Naive thymus-derived CD4-positive, alpha-beta T cell (primary cell): ENCODE measurements around the gene WDR53. TPM values are rescaled to one million over a fixed set of nuclear protein-coding genes. Genes with fewer than 3 reads are reported as not detected.

Source experiments
- ATAC-seq: fragments of 150-1000 bp; cut with Tn5 transposase; 2 replicates; pipeline ENCODE4 v1.10.0; 2021; ENCODE audit warnings: mild to moderate bottlenecking, moderate library complexity
- CTCF ChIA-PET: fragments of 350-600 bp; sonication (Branson Sonifier 250); formaldehyde crosslinking; loops from one replicate; lab custom pipeline; 2021; ENCODE audit warnings: antibody characterized with exemption; lab: Charles Lee
- POLR2A ChIA-PET: fragments of 350-600 bp; sonication (Branson Sonifier 250); formaldehyde crosslinking; loops from one replicate; lab custom pipeline; 2021; ENCODE audit warnings: antibody characterized with exemption, inconsistent platforms; lab: Charles Lee
- DNase-seq, 9 donors: peaks; one replicate each; pipeline versions ENCODE4 v3.0.0 to v3.0.0-alpha.2; 2020 to 2022; ENCODE audit warnings: mixed read lengths in 1 of 9
- H3K27ac ChIP-seq: one replicate; pipeline ENCODE4 v1.7.0; 2013; ENCODE audit warnings: mild to moderate bottlenecking, low read depth, low read length, moderate library complexity
- H3K27me3 ChIP-seq, 2 donors: one replicate each; pipeline ENCODE4 v1.7.0; 2013; ENCODE audit warnings: low read length in 2 of 2, mild to moderate bottlenecking in 2 of 2, moderate library complexity in 2 of 2; ENCODE audit not compliant: control insufficient read depth in 2 of 2, insufficient read depth in 2 of 2
- H3K36me3 ChIP-seq, 3 experiments: 1 replicate in 2 of 3; 2 replicates in 1 of 3; pipeline ENCODE4 v1.7.0; 2013; ENCODE audit warnings: low read length in 3 of 3, mild to moderate bottlenecking in 3 of 3, moderate library complexity in 1 of 3; ENCODE audit not compliant: insufficient read depth in 3 of 3, control insufficient read depth in 2 of 3
- H3K4me1 ChIP-seq, 2 donors: one replicate each; pipeline ENCODE4 v1.7.0; 2013; ENCODE audit warnings: low read length in 2 of 2, mild to moderate bottlenecking in 2 of 2, moderate library complexity in 1 of 2; ENCODE audit not compliant: control insufficient read depth in 2 of 2, insufficient read depth in 2 of 2
- H3K4me3 ChIP-seq: 2 replicates; pipeline ENCODE4 v1.7.0; 2013; ENCODE audit warnings: mild to moderate bottlenecking, low read length
- H3K9me3 ChIP-seq, 3 experiments: 1 replicate in 2 of 3; 2 replicates in 1 of 3; pipeline ENCODE4 v1.7.0; 2013; ENCODE audit warnings: low read length in 3 of 3; ENCODE audit not compliant: control insufficient read depth in 2 of 3
- H3K27ac Mint-ChIP-seq, 9 donors: one replicate each; pipeline ENCODE4 v1.8.0; 2020 to 2022; ENCODE audit warnings: mixed read lengths in 9 of 9, mild to moderate bottlenecking in 8 of 9, moderate library complexity in 5 of 9, inconsistent platforms in 2 of 9
- H3K27me3 Mint-ChIP-seq, 5 donors: one replicate each; pipeline ENCODE4 v1.8.0; 2021 to 2022; ENCODE audit warnings: mixed read lengths in 5 of 5, mild to moderate bottlenecking in 1 of 5
- H3K36me3 Mint-ChIP-seq, 5 donors: one replicate each; pipeline ENCODE4 v1.8.0; 2020 to 2022; ENCODE audit warnings: mixed read lengths in 5 of 5, mild to moderate bottlenecking in 3 of 5, inconsistent platforms in 1 of 5
- H3K4me1 Mint-ChIP-seq, 7 donors: one replicate each; pipeline ENCODE4 v1.8.0; 2020 to 2022; ENCODE audit warnings: mixed read lengths in 7 of 7, mild to moderate bottlenecking in 3 of 7, inconsistent platforms in 1 of 7
- H3K4me3 Mint-ChIP-seq, 10 donors: one replicate each; pipeline ENCODE4 v1.8.0; 2020 to 2022; ENCODE audit warnings: mild to moderate bottlenecking in 10 of 10, mixed read lengths in 10 of 10, moderate library complexity in 6 of 10, inconsistent platforms in 2 of 10
- H3K9me3 Mint-ChIP-seq, 11 donors: one replicate each; pipeline ENCODE4 v1.8.0; 2020 to 2022; ENCODE audit warnings: mixed read lengths in 11 of 11, mild to moderate bottlenecking in 4 of 11, inconsistent platforms in 1 of 11, moderate library complexity in 1 of 11
- intact Hi-C, 2 donors: fragments of 100-400 bp; cut with micrococcal nuclease; formaldehyde crosslinking; loops; one replicate each; pipeline ENCODE4 v1.15.1; 2023
- polyA plus RNA-seq, 2 donors: library from polyadenylated mRNA; unstranded; fragments of 300-500 nt; fragmentation: Illumina TruSeq; gene quantifications; one replicate each; pipeline ENCODE4 v1.2.3, GENCODE V29; 2021
- total RNA-seq, 6 experiments: library from RNA in 5 of 6; stranded (reverse) in 5 of 6; gene quantifications; 1 replicate in 5 of 6; 2 replicates in 1 of 6; pipeline ENCODE4 v1.2.3 and lab custom pipeline; 2021 to 2026

WDR53 gene
- total and polyA plus RNA-seq, 7 experiments from 2014 or later: 11.9 to 31.5 (median 22.7) TPM

- H3K27ac Mint-ChIP-seq: no peak overlapping the region
- no peak overlapping the region for H3K27ac ChIP-seq
- CTCF ChIA-PET: interaction anchor here (0.6 to 0.7 kb wide), 3 partner anchors 20 to 1053 kb away, joined by 3 to 5 read pairs (median 4); no protein-coding TSS in a partner anchor
- H3K9me3 ChIP-seq: peaks cover 0 to 6% (median 0%) of the 10 kb centered on the region in 3 experiments
- no peak overlapping the region for H3K4me3 Mint-ChIP-seq
- H3K36me3 ChIP-seq: no peaks in the 10 kb centered on the region
- no peak overlapping the region for H3K4me3 ChIP-seq
- H3K9me3 Mint-ChIP-seq: peaks cover 0 to 21% (median 7%) of the 10 kb centered on the region in 11 donors
- no peaks in the 10 kb centered on the region for H3K27me3 ChIP-seq
- H3K36me3 Mint-ChIP-seq: peaks cover 0 to 20% (median 5%) of the 10 kb centered on the region in 5 donors
- no peaks in the 10 kb centered on the region for H3K4me1 ChIP-seq
- POLR2A ChIA-PET: no interaction called here
- no peak for ATAC-seq
- H3K27me3 Mint-ChIP-seq: peaks cover 0 to 12% (median 6%) of the 10 kb centered on the region in 5 donors
- DNase-seq: no peak
- H3K4me1 Mint-ChIP-seq: no peaks in the 10 kb centered on the region
- intact Hi-C loops: no loop called here
These were observed 21.3 kb downstream of the WDR53 start for GRCh38 chr3:196547067-196547466.

GRCh38 chr3:196546537-196546936, 21.8 kb downstream of the WDR53 start:
- Histone ChIP-seq H3K9me3 (peaks cover 0 to 6% (median 0%) of the 10 kb centered on the region in 3 experiments), H3K27ac (no peak overlapping the region), H3K36me3 (no peaks in the 10 kb centered on the region), H3K27me3 (no peaks in the 10 kb centered on the region), H3K4me3 (no peak overlapping the region), H3K4me1 (no peaks in the 10 kb centered on the region)
- H3K27me3 Mint-ChIP-seq: peaks cover 0 to 12% (median 6%) of the 10 kb centered on the region in 5 donors
- H3K9me3 Mint-ChIP-seq: peaks cover 0 to 21% (median 7%) of the 10 kb centered on the region in 11 donors
- DNase-seq: no peak
- H3K27ac Mint-ChIP-seq: no peak overlapping the region
- peaks cover 0 to 18% (median 5%) of the 10 kb centered on the region in 5 donors for H3K36me3 Mint-ChIP-seq
- intact Hi-C loops: no loop called here
- H3K4me1 Mint-ChIP-seq: no peaks in the 10 kb centered on the region
- ATAC-seq: no peak
- H3K4me3 Mint-ChIP-seq: no peak overlapping the region
- ChIA-PET CTCF (no interaction called here), POLR2A (no interaction called here)

- DNase-seq: no peak
- H3K27me3 Mint-ChIP-seq: peaks cover 0 to 14% (median 6%) of the 10 kb centered on the region in 5 donors
- peaks cover 0 to 7% (median 5%) of the 10 kb centered on the region in 5 donors for H3K36me3 Mint-ChIP-seq
- Histone ChIP-seq H3K27ac (no peak overlapping the region), H3K27me3 (no peaks in the 10 kb centered on the region), H3K9me3 (peaks cover 0 to 6% (median 0%) of the 10 kb centered on the region in 3 experiments), H3K4me1 (no peaks in the 10 kb centered on the region), H3K36me3 (no peaks in the 10 kb centered on the region), H3K4me3 (no peak overlapping the region)
- ATAC-seq: no peak
- intact Hi-C loops: no loop called here
- peaks cover 0 to 14% (median 7%) of the 10 kb centered on the region in 11 donors for H3K9me3 Mint-ChIP-seq
- peak overlapping the region in 1 of 9 donors; percentile 41 for H3K27ac Mint-ChIP-seq
- H3K4me3 Mint-ChIP-seq: no peak overlapping the region
- ChIA-PET CTCF (no interaction called here), POLR2A (no interaction called here)
- H3K4me1 Mint-ChIP-seq: no peaks in the 10 kb centered on the region
These were observed 23.8 kb downstream of the WDR53 start for GRCh38 chr3:196544491-196544992.

GRCh38 chr3:196541684-196542445, 26.5 kb downstream of the WDR53 start:
- H3K9me3 Mint-ChIP-seq: no peaks in the 10 kb centered on the region
- H3K36me3 Mint-ChIP-seq: no peaks in the 10 kb centered on the region
- H3K27me3 Mint-ChIP-seq: peaks cover 0 to 11% (median 6%) of the 10 kb centered on the region in 5 donors
- H3K27ac Mint-ChIP-seq: no peak overlapping the region
- H3K9me3 ChIP-seq: no peaks in the 10 kb centered on the region
- H3K27ac ChIP-seq: no peak overlapping the region
- POLR2A ChIA-PET: interaction anchor here (0.7 kb wide), 1 partner anchor 199 kb away, joined by 3 read pairs; no protein-coding TSS in a partner anchor
- peaks cover 0 to 8% (median 0%) of the 10 kb centered on the region in 7 donors for H3K4me1 Mint-ChIP-seq
- no peaks in the 10 kb centered on the region for H3K27me3 ChIP-seq
- H3K4me3 Mint-ChIP-seq: no peak overlapping the region
- no peaks in the 10 kb centered on the region for H3K36me3 ChIP-seq
- no peak overlapping the region for H3K4me3 ChIP-seq
- intact Hi-C loops: no loop called here
- DNase-seq (no peak), ATAC-seq (no peak)
- CTCF ChIA-PET: interaction anchor here (1.3 kb wide), 1 partner anchor 55 kb away, joined by 4 read pairs; no protein-coding TSS in a partner anchor
- no peaks in the 10 kb centered on the region for H3K4me1 ChIP-seq

GRCh38 chr3:196537319-196537984, 30.9 kb downstream of the WDR53 start:
- Mint-ChIP-seq H3K36me3 (no peaks in the 10 kb centered on the region), H3K27me3 (peaks cover 0 to 14% (median 0%) of the 10 kb centered on the region in 5 donors), H3K4me3 (no peak overlapping the region), H3K27ac (no peak overlapping the region), H3K4me1 (peaks cover 0 to 8% (median 0%) of the 10 kb centered on the region in 7 donors), H3K9me3 (peaks cover 0 to 2% (median 0%) of the 10 kb centered on the region in 11 donors)
- POLR2A ChIA-PET: no interaction called here
- Histone ChIP-seq H3K4me3 (no peak overlapping the region), H3K9me3 (no peaks in the 10 kb centered on the region), H3K27ac (no peak overlapping the region), H3K27me3 (no peaks in the 10 kb centered on the region), H3K36me3 (no peaks in the 10 kb centered on the region), H3K4me1 (no peaks in the 10 kb centered on the region)
- intact Hi-C loops: loop anchor here (1.0 to 10.0 kb wide), 7 partner anchors 32 to 435 kb away; no protein-coding TSS in a partner anchor
- DNase-seq: peak; percentile 19 to 60 (median 43)
- CTCF ChIA-PET: interaction anchor here (0.6 to 1.9 kb wide), 2 partner anchors 12 to 148 kb away, joined by 3 to 4 read pairs; no protein-coding TSS in a partner anchor
- ATAC-seq: peak; percentile 46

GRCh38 chr3:196533260-196533681, 35.1 kb downstream of the WDR53 start:
- Histone ChIP-seq H3K27ac (no peak overlapping the region), H3K4me1 (peaks cover 0 to 3% of the 10 kb centered on the region in 2 donors), H3K9me3 (no peaks in the 10 kb centered on the region), H3K36me3 (no peaks in the 10 kb centered on the region), H3K27me3 (no peaks in the 10 kb centered on the region), H3K4me3 (no peak overlapping the region)
- ChIA-PET POLR2A (no interaction called here), CTCF (no interaction called here)
- H3K4me1 Mint-ChIP-seq: peaks cover 0 to 16% (median 0%) of the 10 kb centered on the region in 7 donors
- H3K9me3 Mint-ChIP-seq: peaks cover 0 to 9% (median 6%) of the 10 kb centered on the region in 11 donors
- H3K36me3 Mint-ChIP-seq: peaks cover 0 to 5% (median 5%) of the 10 kb centered on the region in 5 donors
- intact Hi-C loops: loop anchor here in 1 of 2 donors (10.0 kb wide), 1 partner anchor 72 kb away; no protein-coding TSS in a partner anchor
- no peak overlapping the region for H3K4me3 Mint-ChIP-seq
- H3K27ac Mint-ChIP-seq: no peak overlapping the region
- peaks cover 7 to 20% (median 9%) of the 10 kb centered on the region in 5 donors for H3K27me3 Mint-ChIP-seq
- no peak for DNase-seq
- no peak for ATAC-seq
